Activated CD8-positive, alpha-beta T cell treated with anti-CD3 and anti-CD28 coated beads for 36 hours (primary cell): ENCODE results near the gene CERS4. TPM values are rescaled to one million over a fixed set of nuclear protein-coding genes. Genes with fewer than 3 reads are reported as not detected.

Experiments
- ATAC-seq: fragments of 200-7000 bp; cut with Tn5 transposase; one replicate; pipeline ENCODE4 v1.10.0; 2021; ENCODE audit warnings: mild to moderate bottlenecking, moderate library complexity
- CTCF ChIA-PET: fragments of 350-600 bp; sonication (Branson Sonifier 250); formaldehyde crosslinking; loops from one replicate; lab custom pipeline; 2021; ENCODE audit warnings: antibody characterized with exemption; lab: Charles Lee
- POLR2A ChIA-PET: fragments of 350-600 bp; sonication (Branson Sonifier 250); formaldehyde crosslinking; loops from one replicate; lab custom pipeline; 2021; ENCODE audit warnings: antibody characterized with exemption; lab: Charles Lee
- DNase-seq: peaks from one replicate; pipeline ENCODE4 v3.0.0-alpha.2; 2020
- H3K27ac Mint-ChIP-seq: one replicate; pipeline ENCODE4 v1.8.0; 2021; ENCODE audit warnings: mild to moderate bottlenecking, mixed read lengths
- H3K27me3 Mint-ChIP-seq: one replicate; pipeline ENCODE4 v1.8.0; 2021; ENCODE audit warnings: mixed read lengths
- H3K36me3 Mint-ChIP-seq: one replicate; pipeline ENCODE4 v1.8.0; 2021; ENCODE audit warnings: low read depth, mixed read lengths
- H3K4me1 Mint-ChIP-seq: one replicate; pipeline ENCODE4 v1.8.0; 2021; ENCODE audit warnings: low read depth, mixed read lengths
- H3K4me3 Mint-ChIP-seq: one replicate; pipeline ENCODE4 v1.8.0; 2021; ENCODE audit warnings: mild to moderate bottlenecking, moderate library complexity, mixed read lengths
- H3K9me3 Mint-ChIP-seq: one replicate; pipeline ENCODE4 v1.8.0; 2021; ENCODE audit warnings: mixed read lengths
- intact Hi-C: fragments of 100-400 bp; cut with micrococcal nuclease; formaldehyde crosslinking; loops from one replicate; pipeline ENCODE4 v1.10.0; 2022
- total RNA-seq, 2 experiments: library from RNA; stranded (reverse); gene quantifications; one replicate each; pipeline ENCODE4 v1.2.3, GENCODE V29; 2021
- TF ChIP-seq, protein P1 (sequence below): fragments of 200-600 bp; IDR thresholded peaks from one replicate; pipeline ENCODE4 v1.8.0; 2022; ENCODE audit warnings: antibody characterized with exemption, mild to moderate bottlenecking

The CERS4 gene
- total RNA-seq, 2 experiments from 2014 or later = 15.5 to 19.7 TPM

DNA sequence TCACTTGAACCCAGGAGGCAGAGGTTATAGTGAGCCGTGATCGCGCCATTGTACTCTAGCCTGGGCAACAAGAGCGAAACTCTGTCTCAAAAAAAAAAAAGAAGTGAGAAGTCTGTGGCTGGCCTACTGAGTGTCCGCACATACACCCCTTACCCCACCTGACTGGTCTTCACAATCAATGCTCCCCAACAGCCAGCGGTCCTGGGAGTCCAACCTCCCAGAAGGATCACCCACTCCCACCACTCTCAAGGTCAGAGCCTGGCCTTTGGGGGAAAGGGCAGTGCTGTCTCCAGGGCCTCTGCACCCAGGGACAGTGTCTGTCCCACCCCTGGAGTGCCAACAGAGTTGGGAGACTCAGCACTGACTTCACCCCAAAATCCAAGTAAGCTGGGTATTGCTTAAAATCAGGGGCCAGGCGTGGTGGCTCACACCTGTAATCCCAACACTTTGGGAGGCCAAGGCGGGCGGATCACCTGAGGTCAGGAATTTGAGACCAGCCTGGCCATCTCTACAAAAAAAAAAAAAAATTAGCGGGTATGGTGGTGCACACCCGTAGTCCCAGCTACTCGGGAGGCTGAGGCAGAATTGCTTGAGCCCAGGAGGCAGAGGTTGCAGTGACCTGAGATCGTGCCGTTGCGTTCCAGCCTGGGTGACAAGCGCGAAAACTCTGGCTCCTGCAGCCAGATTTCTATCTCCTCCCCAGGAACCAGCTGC lies 101.3 kb downstream of the CERS4 start:
- POLR2A ChIA-PET = interaction anchor here (1.1 to 2.3 kb wide), 2 partner anchors 11 to 45 kb away, joined by 4 to 20 read pairs; partner anchors contain the start of genes NDUFA7 and RPS28
- ATAC-seq (no peak), DNase-seq (no peak)
- Mint-ChIP-seq H3K4me1 (peaks cover 27% of the 10 kb centered on the region), H3K27ac (no peak overlapping the region), H3K4me3 (no peak overlapping the region), H3K9me3 (no peaks in the 10 kb centered on the region), H3K27me3 (no peaks in the 10 kb centered on the region), H3K36me3 (peaks cover 32% of the 10 kb centered on the region)
- TF ChIP-seq, protein P1, sequence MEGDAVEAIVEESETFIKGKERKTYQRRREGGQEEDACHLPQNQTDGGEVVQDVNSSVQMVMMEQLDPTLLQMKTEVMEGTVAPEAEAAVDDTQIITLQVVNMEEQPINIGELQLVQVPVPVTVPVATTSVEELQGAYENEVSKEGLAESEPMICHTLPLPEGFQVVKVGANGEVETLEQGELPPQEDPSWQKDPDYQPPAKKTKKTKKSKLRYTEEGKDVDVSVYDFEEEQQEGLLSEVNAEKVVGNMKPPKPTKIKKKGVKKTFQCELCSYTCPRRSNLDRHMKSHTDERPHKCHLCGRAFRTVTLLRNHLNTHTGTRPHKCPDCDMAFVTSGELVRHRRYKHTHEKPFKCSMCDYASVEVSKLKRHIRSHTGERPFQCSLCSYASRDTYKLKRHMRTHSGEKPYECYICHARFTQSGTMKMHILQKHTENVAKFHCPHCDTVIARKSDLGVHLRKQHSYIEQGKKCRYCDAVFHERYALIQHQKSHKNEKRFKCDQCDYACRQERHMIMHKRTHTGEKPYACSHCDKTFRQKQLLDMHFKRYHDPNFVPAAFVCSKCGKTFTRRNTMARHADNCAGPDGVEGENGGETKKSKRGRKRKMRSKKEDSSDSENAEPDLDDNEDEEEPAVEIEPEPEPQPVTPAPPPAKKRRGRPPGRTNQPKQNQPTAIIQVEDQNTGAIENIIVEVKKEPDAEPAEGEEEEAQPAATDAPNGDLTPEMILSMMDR = no peak
- CTCF ChIA-PET = interaction anchor here (0.9 kb wide), 1 partner anchor 43 kb away, joined by 3 read pairs; no protein-coding TSS in a partner anchor
- intact Hi-C loops = no loop called here

DNA sequence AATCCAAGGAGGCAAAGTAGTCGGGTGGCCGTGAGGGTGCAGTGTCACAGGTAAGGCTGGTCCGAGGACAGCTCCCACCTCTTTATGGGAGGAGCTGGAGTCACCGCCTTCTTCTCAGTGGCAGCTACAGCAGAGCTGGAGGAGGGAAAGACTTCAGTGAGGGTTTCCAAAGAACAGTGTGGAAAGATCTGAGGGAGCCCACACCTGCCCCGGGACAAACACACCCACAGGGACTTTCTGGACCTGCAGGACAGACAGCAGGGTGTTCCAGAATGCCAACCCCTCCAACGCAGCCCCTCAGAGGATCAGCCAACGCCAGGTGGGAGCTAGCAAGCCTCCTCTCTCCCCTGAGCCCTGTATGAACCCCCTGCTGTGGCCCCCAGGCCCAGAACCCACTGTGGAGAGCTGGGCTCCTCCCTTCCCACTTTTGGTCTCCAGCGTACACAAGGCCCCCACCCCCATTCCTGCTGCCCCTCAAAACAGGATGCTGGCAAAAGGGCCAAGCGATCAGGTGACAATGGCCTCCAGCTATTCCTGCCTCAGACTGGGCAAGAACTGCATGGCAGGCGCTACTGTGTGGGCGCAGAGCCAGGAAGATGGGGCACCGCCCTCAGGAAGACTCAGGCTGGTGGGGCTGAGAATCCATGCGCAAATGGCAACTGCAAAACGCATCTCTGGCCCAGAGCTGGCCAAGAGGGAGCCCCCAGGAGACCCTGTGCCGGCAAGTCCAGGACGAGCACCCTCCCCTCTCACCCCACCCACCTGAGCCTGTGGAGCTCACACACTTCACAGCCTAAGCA lies 102.5 kb downstream of the CERS4 start:
- TF ChIP-seq, protein P1 = no peak
- POLR2A ChIA-PET = interaction anchor here (0.6 to 2.3 kb wide), 5 partner anchors 9 to 801 kb away, joined by 3 to 20 read pairs (median 4); partner anchors contain the start of genes ANGPTL4, NDUFA7 and RPS28
- CTCF ChIA-PET = interaction anchor here (0.9 kb wide), 1 partner anchor 42 kb away, joined by 3 read pairs; no protein-coding TSS in a partner anchor
- H3K4me3 Mint-ChIP-seq = no peak overlapping the region
- peaks cover 20% of the 10 kb centered on the region for H3K4me1 Mint-ChIP-seq
- no peak overlapping the region for H3K27ac Mint-ChIP-seq
- no peaks in the 10 kb centered on the region for H3K9me3 Mint-ChIP-seq
- peaks cover 29% of the 10 kb centered on the region for H3K36me3 Mint-ChIP-seq
- ATAC-seq = no peak
- DNase-seq = no peak
- intact Hi-C loops = no loop called here
- no peaks in the 10 kb centered on the region for H3K27me3 Mint-ChIP-seq

Other genes starting within 250 kb of the CERS4 start
- 100 to 1,000 TPM; 161 to 164 TPM for gene ELAVL1, start 203.7 kb upstream of the CERS4 start, total RNA-seq
- gene CCL25, start 156.6 kb upstream of the CERS4 start, total RNA-seq = under 1 TPM in 1 of 2 experiments, not detected in 1; 0.29 TPM
- gene FBN3, start 59.8 kb upstream of the CERS4 start, total RNA-seq = under 1 TPM in 1 of 2 experiments, not detected in 1; 0.02 TPM
- gene CD320, start 99.0 kb downstream of the CERS4 start, total RNA-seq = 10 to 100 TPM; 59.0 to 62.2 TPM
- 10 to 100 TPM; 72.2 to 84.3 TPM for gene NDUFA7, start 112.0 kb downstream of the CERS4 start, total RNA-seq
- 1,000 to 10,000 TPM; 2,450 to 2,492 TPM for gene RPS28, start 112.1 kb downstream of the CERS4 start, total RNA-seq
- 1 to 10 TPM; 3.6 TPM for gene KANK3, start 133.9 kb downstream of the CERS4 start, total RNA-seq
- 10 to 100 TPM; 26.8 to 27.8 TPM for gene ANGPTL4, start 154.8 kb downstream of the CERS4 start, total RNA-seq
- gene RAB11B, start 181.0 kb downstream of the CERS4 start, total RNA-seq = 10 to 100 TPM; 74.3 to 77.4 TPM
- 1 to 10 TPM; 8.0 to 8.6 TPM for gene MARCHF2, start 203.9 kb downstream of the CERS4 start, total RNA-seq
- 100 to 1,000 TPM; 242 to 254 TPM for gene HNRNPM, start 235.6 kb downstream of the CERS4 start, total RNA-seq